SK-N-SH (cell line): Measurements from ENCODE around the gene IMPA2.

ENCODE experiments used
- CTCF ChIP-seq: fragments of 200-600 bp; sonication (generic); IDR thresholded peaks from 2 replicates; pipeline ENCODE4 v1.6.1; 2017; ENCODE audit warnings: antibody characterized with exemption, mild to moderate bottlenecking, moderate library complexity
- EZH2phosphoT487 ChIP-seq: fragments of 200-600 bp; sonication (generic); IDR thresholded peaks from 2 replicates; pipeline ENCODE4 v1.6.1; 2017; ENCODE audit warnings: low read depth, mixed run types, mild to moderate bottlenecking, antibody characterized with exemption, moderate library complexity, borderline replicate concordance
- FOXJ3 ChIP-seq: sonication (generic); formaldehyde crosslinking; IDR thresholded peaks from 2 replicates; pipeline ENCODE4 v1.5.1; 2020; ENCODE audit warnings: mild to moderate bottlenecking, missing genetic modification reagents
- GATA2 ChIP-seq: sonication (generic); formaldehyde crosslinking; IDR thresholded peaks from 2 replicates; pipeline ENCODE4 v1.5.0; 2020; ENCODE audit warnings: mild to moderate bottlenecking, missing genetic modification reagents
- JUND ChIP-seq: IDR thresholded peaks from 2 replicates; pipeline ENCODE4 v1.4.0; 2012
- MXI1 ChIP-seq: IDR thresholded peaks from 2 replicates; pipeline ENCODE4 v1.6.1; 2012; ENCODE audit warnings: mild to moderate bottlenecking, low read depth, low read length, improper control_type of control experiment
- NRF1 ChIP-seq: IDR thresholded peaks from 2 replicates; pipeline ENCODE4 v1.6.1; 2012; ENCODE audit warnings: low read depth, mild to moderate bottlenecking, low read length
- POLR2AphosphoS5 ChIP-seq: IDR thresholded peaks from 2 replicates; pipeline ENCODE4 v1.6.1; 2012; ENCODE audit warnings: low read depth, low read length
- RCOR1 ChIP-seq: fragments of 150-350 bp; IDR thresholded peaks from 2 replicates; pipeline ENCODE4 v1.6.1; 2017; ENCODE audit warnings: antibody characterized with exemption, low read length
- RXRA ChIP-seq: IDR thresholded peaks from 2 replicates; pipeline ENCODE4 v1.4.0; 2012; ENCODE audit warnings: low read depth, mild to moderate bottlenecking, borderline replicate concordance
- TEAD4 ChIP-seq: IDR thresholded peaks from 2 replicates; pipeline ENCODE4 v1.4.0; 2012; ENCODE audit warnings: mild to moderate bottlenecking, borderline replicate concordance; ENCODE audit not compliant: insufficient read depth
- USF2 ChIP-seq: fragments of 150-350 bp; IDR thresholded peaks from 2 replicates; pipeline ENCODE4 v1.6.1; 2017; ENCODE audit warnings: antibody characterized with exemption, low read length, low read depth, borderline replicate concordance

- TF ChIP-seq CTCF (no peak), NRF1 (no peak), POLR2AphosphoS5 (no peak), GATA2 (CRISPR knock-in tag) (no peak), TEAD4 (no peak), FOXJ3 (CRISPR knock-in tag) (no peak), EZH2phosphoT487 (no peak), RXRA (no peak), USF2 (no peak), JUND (no peak), MXI1 (no peak), RCOR1 (no peak)
Observed at GRCh38 chr18:11975723-11976122, 5.6 kb upstream of the IMPA2 start.
